H9 (cell line): ENCODE measurements around the gene TCF7L1. TPM values are rescaled to one million over a fixed set of nuclear protein-coding genes. Genes with fewer than 3 reads are reported as not detected.

Experiments used
- DNase-seq: peaks from one replicate; pipeline ENCODE4 v3.0.0-alpha.2; 2017
- H2AFZ ChIP-seq: one replicate; pipeline ENCODE4 v1.6.1; 2013; ENCODE audit warnings: mild to moderate bottlenecking, low read length, control low read depth, moderate library complexity
- H2AK5ac ChIP-seq: 2 replicates; pipeline ENCODE4 v1.6.1; 2013; ENCODE audit warnings: low read length, control low read depth, mixed read lengths; ENCODE audit not compliant: insufficient read length
- H2BK120ac ChIP-seq: one replicate; pipeline ENCODE4 v1.6.1; 2013; ENCODE audit warnings: low read depth, mild to moderate bottlenecking, low read length, control low read depth, inconsistent platforms; ENCODE audit not compliant: poor library complexity, severe bottlenecking
- H2BK12ac ChIP-seq: 2 replicates; pipeline ENCODE4 v1.6.1; 2013; ENCODE audit warnings: low read length, control low read depth, mixed read lengths, low read depth; ENCODE audit not compliant: insufficient read length
- H2BK15ac ChIP-seq: 2 replicates; pipeline ENCODE4 v1.6.1; 2013; ENCODE audit warnings: low read depth, low read length, control low read depth
- H2BK20ac ChIP-seq: one replicate; pipeline ENCODE4 v1.6.1; 2013; ENCODE audit warnings: low read depth, mild to moderate bottlenecking, low read length, control low read depth, inconsistent platforms; ENCODE audit not compliant: poor library complexity, severe bottlenecking
- H2BK5ac ChIP-seq: 2 replicates; pipeline ENCODE4 v1.6.1; 2013; ENCODE audit warnings: low read length, control low read depth, mixed read lengths; ENCODE audit not compliant: insufficient read length
- H3K14ac ChIP-seq: 2 replicates; pipeline ENCODE4 v1.6.1; 2013; ENCODE audit warnings: low read length, control low read depth; ENCODE audit not compliant: insufficient read depth
- H3K18ac ChIP-seq: 2 replicates; pipeline ENCODE4 v1.6.1; 2013; ENCODE audit warnings: low read depth, mild to moderate bottlenecking, mixed read lengths, low read length, control low read depth; ENCODE audit not compliant: insufficient read length
- H3K23ac ChIP-seq: 2 replicates; pipeline ENCODE4 v1.6.1; 2013; ENCODE audit warnings: low read length, control low read depth, mixed read lengths, low read depth; ENCODE audit not compliant: insufficient read length
- H3K23me2 ChIP-seq: 2 replicates; pipeline ENCODE4 v1.6.1; 2013; ENCODE audit warnings: low read depth, mild to moderate bottlenecking, mixed read lengths, low read length, control low read depth; ENCODE audit not compliant: insufficient read length, poor library complexity, severe bottlenecking
- H3K27ac ChIP-seq: 2 replicates; pipeline ENCODE4 v1.5.1; 2013; ENCODE audit warnings: low read length, control low read depth, mixed read lengths, low read depth; ENCODE audit not compliant: insufficient read length
- H3K27me3 ChIP-seq: 2 replicates; pipeline ENCODE4 v1.6.1; 2013; ENCODE audit warnings: low read length, control low read depth, inconsistent platforms; ENCODE audit not compliant: insufficient read depth
- H3K4ac ChIP-seq: 2 replicates; pipeline ENCODE4 v1.6.1; 2013; ENCODE audit warnings: low read depth, mild to moderate bottlenecking, control low read depth, inconsistent platforms, low read length, moderate library complexity
- H3K4me1 ChIP-seq: 2 replicates; pipeline ENCODE4 v1.6.1; 2013; ENCODE audit warnings: low read length, control low read depth, inconsistent platforms; ENCODE audit not compliant: insufficient read depth
- H3K4me2 ChIP-seq: 2 replicates; pipeline ENCODE4 v1.6.1; 2013; ENCODE audit warnings: low read length, control low read depth, mixed read lengths; ENCODE audit not compliant: insufficient read length, insufficient read depth
- H3K56ac ChIP-seq: 2 replicates; pipeline ENCODE4 v1.6.1; 2013; ENCODE audit warnings: low read depth, mild to moderate bottlenecking, mixed read lengths, low read length, control low read depth; ENCODE audit not compliant: insufficient read length
- H3K79me1 ChIP-seq: 2 replicates; pipeline ENCODE4 v1.6.1; 2013; ENCODE audit warnings: low read depth, mild to moderate bottlenecking, moderate library complexity, low read length, control low read depth, inconsistent platforms; ENCODE audit not compliant: insufficient read depth, poor library complexity, severe bottlenecking
- H3K79me2 ChIP-seq: 2 replicates; pipeline ENCODE4 v1.6.1; 2013; ENCODE audit warnings: low read length, control low read depth, inconsistent platforms; ENCODE audit not compliant: insufficient read depth
- H3K9ac ChIP-seq: 2 replicates; pipeline ENCODE4 v1.6.1; 2013; ENCODE audit warnings: low read length, control low read depth, mixed read lengths; ENCODE audit not compliant: insufficient read length; ENCODE audit errors: extremely low read depth
- H3K9me3 ChIP-seq: one replicate; pipeline ENCODE4 v1.6.1; 2013; ENCODE audit warnings: low read depth, low read length, inconsistent platforms; ENCODE audit not compliant: control insufficient read depth
- H3T11ph ChIP-seq: one replicate; pipeline ENCODE4 v1.6.1; 2013; ENCODE audit warnings: mild to moderate bottlenecking, low read length, control low read depth, inconsistent platforms
- H4K20me1 ChIP-seq: one replicate; pipeline ENCODE4 v1.6.1; 2013; ENCODE audit not compliant: control insufficient read depth, insufficient read length, insufficient read depth
- H4K5ac ChIP-seq: 2 replicates; pipeline ENCODE4 v1.6.1; 2013; ENCODE audit warnings: low read depth, mild to moderate bottlenecking, mixed read lengths, low read length, control low read depth; ENCODE audit not compliant: insufficient read length
- H4K8ac ChIP-seq: replicated peaks from 2 replicates; pipeline ENCODE4 v1.6.1; 2013; ENCODE audit warnings: low read length, control low read depth, mixed read lengths, low read depth; ENCODE audit not compliant: insufficient read length
- H4K91ac ChIP-seq: 2 replicates; pipeline ENCODE4 v1.6.1; 2013; ENCODE audit warnings: low read depth, mild to moderate bottlenecking, moderate library complexity, mixed read lengths, low read length, control low read depth; ENCODE audit not compliant: insufficient read length
- H3K27ac Mint-ChIP-seq, 3 experiments: 2 replicates in 2 of 3; 3 replicates in 1 of 3; pipeline ENCODE4 v1.8.0; 2020 to 2021; ENCODE audit warnings: mixed read lengths in 3 of 3, mild to moderate bottlenecking in 1 of 3, moderate library complexity in 1 of 3
- H3K27me3 Mint-ChIP-seq: 2 replicates; pipeline ENCODE4 v1.8.0; 2021; ENCODE audit warnings: low read depth, mild to moderate bottlenecking, moderate library complexity, mixed read lengths
- H3K36me3 Mint-ChIP-seq, 3 experiments: 2 replicates in 2 of 3; 3 replicates in 1 of 3; pipeline ENCODE4 v1.8.0; 2020 to 2021; ENCODE audit warnings: low read depth in 3 of 3, mixed read lengths in 3 of 3; ENCODE audit not compliant: insufficient read depth in 1 of 3
- H3K4me1 Mint-ChIP-seq, 2 experiments: 2 replicates each; pipeline ENCODE4 v1.8.0; 2020; ENCODE audit warnings: mixed read lengths in 2 of 2
- H3K4me3 Mint-ChIP-seq, 2 experiments: 2 replicates in 1 of 2; 3 replicates in 1 of 2; pipeline ENCODE4 v1.8.0; 2020 to 2021; ENCODE audit warnings: mild to moderate bottlenecking in 2 of 2, mixed read lengths in 2 of 2, moderate library complexity in 1 of 2
- H3K9me3 Mint-ChIP-seq, 2 experiments: 2 replicates in 1 of 2; 3 replicates in 1 of 2; pipeline ENCODE4 v1.8.0; 2020; ENCODE audit warnings: mild to moderate bottlenecking in 2 of 2, mixed read lengths in 2 of 2, moderate library complexity in 1 of 2
- WGBS: extraction: QIAGEN DNeasy Blood & Tissue Kit; methylation state at CpG from one replicate; pipeline ENCODE4 v1.1.7; 2013; ENCODE audit warnings: missing lambda C conversion rate, low lambda C conversion rate, mixed read lengths; ENCODE audit not compliant: insufficient read length; ENCODE audit errors: extremely low coverage; 5-methylcytosine and 5-hydroxymethylcytosine counted together
- total RNA-seq: library from RNA; stranded (reverse); gene quantifications from 2 replicates; pipeline ENCODE4 v1.2.1, GENCODE V29; 2021
- TF ChIP-seq, protein P1 (sequence below): fragments of 200-600 bp; sonication (generic); conservative IDR thresholded peaks from 3 replicates; pipeline ENCODE4 v1.8.0; 2021; ENCODE audit warnings: antibody characterized with exemption, mild to moderate bottlenecking

Gene TCF7L1
- total RNA-seq, 1 experiment from 2014 or later = 112 TPM

DNA sequence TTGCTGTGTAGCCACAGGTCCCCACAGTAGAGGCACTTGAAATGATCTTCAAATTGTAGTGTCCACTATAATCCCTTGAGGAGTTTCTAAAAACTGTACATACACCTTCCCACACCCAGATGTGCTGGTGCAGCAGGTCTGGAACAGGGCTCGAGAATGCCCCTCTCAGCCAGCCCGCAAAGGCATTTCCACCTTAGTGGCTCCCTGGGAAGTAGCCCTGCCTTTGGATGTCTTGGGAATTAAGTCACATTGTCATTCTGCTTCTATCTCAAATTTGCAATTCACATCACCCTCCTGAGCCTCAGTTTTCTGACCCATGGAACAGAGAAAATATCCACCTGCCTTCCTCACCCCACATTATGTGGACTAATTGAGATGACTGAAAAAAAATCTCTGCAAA, 44.3 kb upstream of the TCF7L1 start:
- Mint-ChIP-seq H3K4me3 (peak overlapping the region; percentile 0 to 68; a peak in 3 of 5 replicates), H3K36me3 (peaks cover 0 to 15% (median 7%) of the 10 kb centered on the region in 3 experiments; a peak in 5 of 7 replicates), H3K9me3 (peaks cover 14 to 15% of the 10 kb centered on the region in 2 experiments), H3K27ac (peak overlapping the region; percentile 49 to 91 (median 79); a peak in 5 of 7 replicates), H3K27me3 (peaks cover 12% of the 10 kb centered on the region), H3K4me1 (peaks cover 26 to 29% of the 10 kb centered on the region in 2 experiments)
- H3K23ac ChIP-seq = no peak overlapping the region
- H3K9me3 ChIP-seq = no peaks in the 10 kb centered on the region
- H3K27ac ChIP-seq = no peak overlapping the region
- peaks cover 4% of the 10 kb centered on the region; the same call in 1 of the 2 replicates for H3K4me1 ChIP-seq
- no peak overlapping the region for H4K91ac ChIP-seq
- no peak overlapping the region for H2BK120ac ChIP-seq
- no peak overlapping the region for H2BK12ac ChIP-seq
- no peaks in the 10 kb centered on the region for H3K79me2 ChIP-seq
- no peak overlapping the region for H3K18ac ChIP-seq
- no peak overlapping the region for H2AFZ ChIP-seq
- no peak overlapping the region for H2BK5ac ChIP-seq
- no peak overlapping the region for H4K8ac ChIP-seq
- H3K56ac ChIP-seq = no peak overlapping the region
- WGBS = no CpG with 5 or more reads among the region's 2 CpGs
- H3K4me2 ChIP-seq = peak overlapping the region; percentile 49
- H3K9ac ChIP-seq = no peak overlapping the region
- H3K14ac ChIP-seq = no peak overlapping the region
- H2BK20ac ChIP-seq = no peak overlapping the region
- H2AK5ac ChIP-seq = no peak overlapping the region
- no peak overlapping the region for H3K4ac ChIP-seq
- no peaks in the 10 kb centered on the region for H3K27me3 ChIP-seq
- H4K20me1 ChIP-seq = no peaks in the 10 kb centered on the region
- no peak overlapping the region for H3T11ph ChIP-seq
- H4K5ac ChIP-seq = no peak overlapping the region
- TF ChIP-seq, protein P1, sequence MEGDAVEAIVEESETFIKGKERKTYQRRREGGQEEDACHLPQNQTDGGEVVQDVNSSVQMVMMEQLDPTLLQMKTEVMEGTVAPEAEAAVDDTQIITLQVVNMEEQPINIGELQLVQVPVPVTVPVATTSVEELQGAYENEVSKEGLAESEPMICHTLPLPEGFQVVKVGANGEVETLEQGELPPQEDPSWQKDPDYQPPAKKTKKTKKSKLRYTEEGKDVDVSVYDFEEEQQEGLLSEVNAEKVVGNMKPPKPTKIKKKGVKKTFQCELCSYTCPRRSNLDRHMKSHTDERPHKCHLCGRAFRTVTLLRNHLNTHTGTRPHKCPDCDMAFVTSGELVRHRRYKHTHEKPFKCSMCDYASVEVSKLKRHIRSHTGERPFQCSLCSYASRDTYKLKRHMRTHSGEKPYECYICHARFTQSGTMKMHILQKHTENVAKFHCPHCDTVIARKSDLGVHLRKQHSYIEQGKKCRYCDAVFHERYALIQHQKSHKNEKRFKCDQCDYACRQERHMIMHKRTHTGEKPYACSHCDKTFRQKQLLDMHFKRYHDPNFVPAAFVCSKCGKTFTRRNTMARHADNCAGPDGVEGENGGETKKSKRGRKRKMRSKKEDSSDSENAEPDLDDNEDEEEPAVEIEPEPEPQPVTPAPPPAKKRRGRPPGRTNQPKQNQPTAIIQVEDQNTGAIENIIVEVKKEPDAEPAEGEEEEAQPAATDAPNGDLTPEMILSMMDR = no peak
- no peaks in the 10 kb centered on the region for H3K79me1 ChIP-seq
- H3K23me2 ChIP-seq = peaks cover 4% of the 10 kb centered on the region
- DNase-seq = peak; percentile 46
- no peak overlapping the region for H2BK15ac ChIP-seq
